HG03354 (cell line): ENCODE results near the gene DUSP19.
"Not testable (repeated sequence)": the region's sequence is repeated elsewhere in the genome, so short reads cannot be mapped to it uniquely, and the experiment has no call there.

Source experiments
- ATAC-seq: cut with Tn5 transposase; IDR thresholded peaks from one replicate; pipeline ENCODE4 v1.9.1; 2021; ENCODE audit warnings: mild to moderate bottlenecking; ENCODE audit not compliant: unreplicated experiment, poor library complexity, severe bottlenecking

The DUSP19 gene

GRCh38 chr2:183078464-183079138 lies at the start of gene DUSP19:
Gene DUSP19, plus strand, starts transcription at chr2:183078747. Its CDS starts 187 bp downstream, at chr2:183078934.
- ATAC-seq: peak; percentile 86

GRCh38 chr2:183029219-183029618 lies 49.3 kb upstream of the DUSP19 start:
- no peak for ATAC-seq

GRCh38 chr2:183031911-183032794 lies 46.4 kb upstream of the DUSP19 start:
- no peak for ATAC-seq

DNA sequence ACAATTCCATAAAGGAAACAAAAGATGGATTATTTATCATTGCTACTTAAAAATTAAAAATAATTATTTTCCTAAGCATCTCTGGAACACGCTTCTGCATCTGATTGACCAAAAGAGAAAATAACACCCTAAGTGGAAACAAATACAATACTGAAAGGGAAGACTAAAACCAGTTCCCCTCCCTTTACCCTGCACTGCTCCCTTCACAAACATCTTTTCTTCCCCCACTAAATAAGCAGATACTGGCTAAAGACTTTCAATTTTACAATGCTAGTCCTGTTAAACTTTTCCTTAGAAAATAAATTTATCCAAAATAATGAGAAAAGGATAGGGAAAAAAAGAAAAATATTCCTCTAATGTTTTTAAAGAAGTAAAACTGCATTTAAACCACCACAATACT lies 44.6 kb upstream of the DUSP19 start:
- no peak for ATAC-seq

GRCh38 chr2:183034806-183035205 lies 43.7 kb upstream of the DUSP19 start:
- no peak for ATAC-seq

- no peak for ATAC-seq
Observed at GRCh38 chr2:183035298-183035953, 43.1 kb upstream of the DUSP19 start.

- ATAC-seq: peak; percentile 65
Observed at GRCh38 chr2:183035954-183036669, 42.4 kb upstream of the DUSP19 start.

- no peak for ATAC-seq
Observed at GRCh38 chr2:183037074-183037552, 41.4 kb upstream of the DUSP19 start.

GRCh38 chr2:183037553-183038340 lies 40.8 kb upstream of the DUSP19 start:
- ATAC-seq: peak; percentile 52

- ATAC-seq: peak; percentile 74
Observed at GRCh38 chr2:183038341-183039300, 39.9 kb upstream of the DUSP19 start, which contains the start of gene NCKAP1. Gene NCKAP1, minus strand, starts transcription at chr2:183038457. Its CDS starts 358 bp downstream, at chr2:183038099.

- ATAC-seq: no peak
Observed at GRCh38 chr2:183040604-183041003, 37.9 kb upstream of the DUSP19 start.

GRCh38 chr2:183043580-183043979 lies 35.0 kb upstream of the DUSP19 start:
- ATAC-seq: not testable (repeated sequence)

- not testable (repeated sequence) for ATAC-seq
Observed at GRCh38 chr2:183047486-183048125, 30.9 kb upstream of the DUSP19 start.

DNA sequence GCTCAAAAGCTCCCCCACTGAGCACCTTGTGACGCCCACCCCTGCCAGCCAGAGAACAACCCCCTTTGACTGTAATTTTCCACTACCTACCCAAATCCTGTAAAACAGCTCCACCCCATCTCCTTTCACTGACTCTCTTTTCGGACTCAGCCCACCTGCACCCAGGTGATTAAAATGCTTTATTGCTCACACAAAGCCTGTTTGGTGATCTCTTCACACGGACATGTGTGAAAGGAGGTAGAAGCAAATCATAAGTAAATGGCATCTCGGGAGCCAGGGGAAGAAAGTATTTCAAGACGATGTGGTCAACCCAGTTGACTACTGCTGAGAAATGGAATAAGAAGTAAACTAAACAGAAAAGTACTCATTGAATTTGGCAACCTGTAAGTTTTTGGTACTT lies 29.1 kb upstream of the DUSP19 start:
- ATAC-seq: no peak

DNA sequence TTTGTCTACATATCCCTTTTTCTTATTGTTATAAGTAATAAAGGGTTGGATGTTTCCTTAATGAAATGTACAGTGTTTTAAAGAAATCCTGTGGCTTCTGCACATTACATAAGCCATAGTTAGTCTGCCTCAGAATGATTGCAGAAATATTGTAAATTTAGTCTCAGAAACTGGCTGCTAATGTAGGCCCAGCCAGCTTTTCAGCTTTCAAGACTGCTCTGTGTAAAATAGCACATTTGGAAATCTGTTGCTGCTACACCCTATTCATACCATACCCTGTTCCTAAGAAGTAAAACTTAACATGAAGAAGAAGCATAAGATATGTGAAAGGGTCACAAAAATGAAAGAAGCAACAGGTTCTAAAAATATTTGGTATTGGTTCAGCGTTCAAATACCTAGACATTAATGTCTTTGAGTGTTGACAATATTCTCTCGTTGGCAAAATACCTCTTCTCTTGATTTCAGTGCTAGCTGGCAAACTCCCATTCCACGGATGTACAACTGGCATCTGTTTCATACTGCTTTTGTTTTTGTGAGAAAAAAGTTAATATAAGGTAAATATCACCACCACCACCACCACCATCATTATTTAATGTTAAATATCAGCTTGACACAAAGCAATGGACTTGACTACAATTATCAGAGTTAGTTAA lies 21.1 kb upstream of the DUSP19 start:
- ATAC-seq: peak; percentile 56

DNA sequence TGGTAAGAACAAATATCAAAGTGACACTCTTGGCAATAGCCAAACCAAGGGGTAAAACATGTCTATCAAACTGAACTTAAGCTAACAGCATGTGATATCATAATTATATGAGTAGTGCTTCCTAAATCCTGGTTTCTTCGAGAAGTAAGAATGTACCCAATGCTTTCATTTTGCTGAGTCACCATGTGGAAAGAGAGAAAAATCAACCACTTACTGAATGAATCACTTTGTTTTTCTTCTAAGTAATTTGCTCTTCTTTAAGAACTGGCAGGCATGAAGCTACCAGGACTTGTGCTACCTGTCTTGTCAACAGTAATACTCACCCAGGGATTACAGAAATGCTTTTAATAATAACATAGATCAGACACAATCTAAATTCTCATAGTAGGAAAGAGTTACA lies 19.0 kb upstream of the DUSP19 start:
- ATAC-seq: no peak
